Measurements from ENCODE around the gene ATAD3A.

- TF ChIP-seq CTCF (conservative IDR thresholded peaks at IDR 0.05; ENCODE audit: low read depth, low read length) (peak; percentile 43), MAZ (IDR thresholded peaks at IDR 0.05; ENCODE audit: borderline replicate concordance, low read depth, low read length) (no peak), RAD21 (IDR thresholded peaks at IDR 0.05; ENCODE audit: low read length) (0 out of 2 replicates have a peak, but pooled peaks have one; percentile 10), CHD1 (IDR thresholded peaks at IDR 0.05; ENCODE audit: low read depth, low read length) (no peak), POLR2A (IDR thresholded peaks at IDR 0.05; ENCODE audit: low read depth, low read length) (no peak), SMC3 (IDR thresholded peaks at IDR 0.05; ENCODE audit: low read depth, low read length) (no peak), USF2 (IDR thresholded peaks at IDR 0.05; ENCODE audit: low read depth, low read length) (no peak), CEBPB (IDR thresholded peaks at IDR 0.05; ENCODE audit: low read depth, low read length) (no peak), RFX5 (IDR thresholded peaks at IDR 0.05; ENCODE audit: low read depth, low read length) (no peak), RCOR1 (IDR thresholded peaks at IDR 0.05; ENCODE audit: insufficient replicate concordance, low read length) (no peak), MXI1 (IDR thresholded peaks at IDR 0.05; ENCODE audit: borderline replicate concordance, low read depth, low read length) (no peak), MAFK (IDR thresholded peaks at IDR 0.05; ENCODE audit: low read depth, low read length) (no peak)
Observed at GRCh38 chr1:1550591-1551432, 38.9 kb downstream of the ATAD3A start.

Data from IMR-90 (cell line).